ENCODE data around the gene HOOK2. TPM values are rescaled to one million over a fixed set of nuclear protein-coding genes. Genes with fewer than 3 reads are reported as not detected.

Gene HOOK2
- total and polyA plus RNA-seq, 2 of the 13 experiments (the other 11 are each of a cell fraction or from before 2014, with no cell fraction given), result 9.2 to 12.9 TPM

GRCh38 chr19:12782424-12783290 lies 7.3 kb upstream of the HOOK2 start (continued):
- peak; percentile 73 for TF ChIP-seq GMEB2 (CRISPR knock-in tag; IDR thresholded peaks at IDR 0.05; ENCODE audit: low read depth)
- TF ChIP-seq PAF1 (CRISPR knock-in tag; IDR thresholded peaks at IDR 0.05), result no peak
- TF ChIP-seq FUBP1 (CRISPR knock-in tag; IDR thresholded peaks at IDR 0.05; ENCODE audit: borderline replicate concordance), result no peak
- peak; percentile 34; the same call in 1 of the 2 replicates for TF ChIP-seq ZNF776 (CRISPR knock-in tag; IDR thresholded peaks at IDR 0.05)
- TF ChIP-seq ZMYM2 (CRISPR knock-in tag; IDR thresholded peaks at IDR 0.05), result 0 out of 2 replicates have a peak, but pooled peaks have one; percentile 34
- TF ChIP-seq ZNF782 (CRISPR knock-in tag; IDR thresholded peaks at IDR 0.05; ENCODE audit: borderline replicate concordance), result no peak
- peak; percentile 68 for TF ChIP-seq RFX1 (IDR thresholded peaks at IDR 0.05)
- no peak for TF ChIP-seq SP1 (IDR thresholded peaks at IDR 0.05)
- peak; percentile 46 for TF ChIP-seq SP1 (CRISPR knock-in tag; IDR thresholded peaks at IDR 0.05)
- no peak for TF ChIP-seq ZNF841 (CRISPR knock-in tag; IDR thresholded peaks at IDR 0.05; ENCODE audit: borderline replicate concordance)
- TF ChIP-seq CBX1 (IDR thresholded peaks at IDR 0.05; ENCODE audit: low read depth), result no peak
- peak; percentile 50 for TF ChIP-seq ZNF768 (CRISPR knock-in tag; IDR thresholded peaks at IDR 0.05)
- peak; percentile 40 for TF ChIP-seq XRCC5 (optimal IDR thresholded peaks at IDR 0.05; ENCODE audit: low read length)
- TF ChIP-seq HNF1B (CRISPR knock-in tag; IDR thresholded peaks at IDR 0.05), result no peak
- TF ChIP-seq FLYWCH1 (CRISPR knock-in tag; IDR thresholded peaks at IDR 0.05), result no peak
- no peak for TF ChIP-seq ZNF451 (CRISPR knock-in tag; IDR thresholded peaks at IDR 0.05)
- peak; percentile 11; the same call in 1 of the 2 replicates for TF ChIP-seq TAF1 (CRISPR knock-in tag; IDR thresholded peaks at IDR 0.05)
- TF ChIP-seq ZNF281 (CRISPR knock-in tag; IDR thresholded peaks at IDR 0.05; ENCODE audit: borderline replicate concordance), result peak; percentile 14; the same call in 1 of the 2 replicates
- TF ChIP-seq MYC (CRISPR knock-in tag; IDR thresholded peaks at IDR 0.05; ENCODE audit: borderline replicate concordance), result 0 out of 2 replicates have a peak, but pooled peaks have one; percentile 26
- no peak for TF ChIP-seq FOXO4 (CRISPR knock-in tag; conservative IDR thresholded peaks at IDR 0.05)

Measured in HepG2 (cell line).